ENCODE measurements around the gene CELF2.

CELF2 gene

DNA sequence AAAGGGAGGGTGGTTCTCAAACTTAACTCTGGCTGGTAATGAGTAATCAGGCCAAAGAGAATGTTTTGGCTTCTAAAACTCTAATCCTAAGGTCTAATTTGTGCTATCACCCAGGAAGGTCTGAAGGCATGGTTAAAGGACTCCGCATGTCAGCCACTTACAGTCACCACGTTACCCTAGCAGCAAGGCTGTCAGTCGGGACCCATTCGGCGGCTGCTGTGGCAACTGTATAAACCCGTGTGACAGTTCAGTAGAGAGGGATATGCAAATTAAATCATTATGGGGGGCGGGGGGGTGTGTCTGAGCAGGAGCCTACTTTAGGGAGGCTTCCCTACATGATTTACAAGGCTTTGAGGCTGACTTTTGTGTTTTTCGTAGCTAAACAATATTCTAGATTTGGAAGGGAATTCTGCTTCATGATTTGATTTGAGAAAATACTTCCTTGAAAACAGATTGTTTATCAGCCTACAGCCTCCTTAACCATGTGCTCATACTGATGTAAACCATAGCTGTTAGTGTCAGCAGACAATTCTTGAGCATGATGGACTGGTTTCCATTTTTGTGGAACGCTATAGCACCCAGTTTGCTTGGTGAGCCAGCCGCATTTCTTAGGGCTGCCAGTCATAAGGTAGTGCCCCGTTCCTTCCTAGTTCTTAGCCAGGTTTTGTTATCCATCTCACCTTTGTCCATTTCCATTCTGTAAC is 309.4 kb downstream of the CELF2 start:
- no peak for TF ChIP-seq ZFX (IDR thresholded peaks at IDR 0.05)

GRCh38 chr10:11328264-11329061 is 310.8 kb downstream of the CELF2 start:
- TF ChIP-seq ZFX (IDR thresholded peaks at IDR 0.05): no peak
- TF ChIP-seq, protein P1, sequence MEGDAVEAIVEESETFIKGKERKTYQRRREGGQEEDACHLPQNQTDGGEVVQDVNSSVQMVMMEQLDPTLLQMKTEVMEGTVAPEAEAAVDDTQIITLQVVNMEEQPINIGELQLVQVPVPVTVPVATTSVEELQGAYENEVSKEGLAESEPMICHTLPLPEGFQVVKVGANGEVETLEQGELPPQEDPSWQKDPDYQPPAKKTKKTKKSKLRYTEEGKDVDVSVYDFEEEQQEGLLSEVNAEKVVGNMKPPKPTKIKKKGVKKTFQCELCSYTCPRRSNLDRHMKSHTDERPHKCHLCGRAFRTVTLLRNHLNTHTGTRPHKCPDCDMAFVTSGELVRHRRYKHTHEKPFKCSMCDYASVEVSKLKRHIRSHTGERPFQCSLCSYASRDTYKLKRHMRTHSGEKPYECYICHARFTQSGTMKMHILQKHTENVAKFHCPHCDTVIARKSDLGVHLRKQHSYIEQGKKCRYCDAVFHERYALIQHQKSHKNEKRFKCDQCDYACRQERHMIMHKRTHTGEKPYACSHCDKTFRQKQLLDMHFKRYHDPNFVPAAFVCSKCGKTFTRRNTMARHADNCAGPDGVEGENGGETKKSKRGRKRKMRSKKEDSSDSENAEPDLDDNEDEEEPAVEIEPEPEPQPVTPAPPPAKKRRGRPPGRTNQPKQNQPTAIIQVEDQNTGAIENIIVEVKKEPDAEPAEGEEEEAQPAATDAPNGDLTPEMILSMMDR (conservative IDR thresholded peaks at IDR 0.05): no peak
- H3K27ac ChIP-seq: no peak overlapping the region

More for the DNA sequence above, 309.4 kb downstream of the CELF2 start:
- no peak overlapping the region for H3K27ac ChIP-seq

DNA sequence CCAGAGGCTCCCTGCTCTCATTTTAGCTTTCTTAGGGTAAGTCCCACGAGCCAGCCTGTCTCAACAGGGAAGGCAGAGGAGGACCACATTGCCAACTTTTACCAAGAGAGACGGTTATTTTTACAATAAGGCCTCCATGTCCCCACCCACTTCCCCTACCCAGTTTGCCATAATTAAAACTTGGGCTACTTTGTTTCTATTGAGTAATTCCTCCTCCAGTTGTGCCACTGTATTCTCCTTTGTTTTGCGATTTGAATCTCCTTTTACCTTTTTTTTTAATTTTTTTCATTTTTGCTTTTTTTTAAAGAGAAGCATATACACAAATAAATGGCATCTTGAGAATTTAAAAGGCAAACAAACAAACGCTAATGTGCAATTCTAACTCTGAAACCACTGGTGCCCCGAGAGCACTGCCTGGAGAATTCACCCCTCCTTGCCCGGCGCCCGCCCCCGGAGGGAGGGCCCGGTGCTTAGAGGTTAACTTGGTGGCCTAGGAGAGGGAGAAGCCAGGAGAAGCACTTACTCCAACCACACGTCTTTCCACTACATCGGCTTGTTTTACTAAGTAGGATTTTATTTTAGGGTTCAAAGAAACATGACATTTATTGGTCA is 311.5 kb downstream of the CELF2 start:
- no peak for TF ChIP-seq ZFX (IDR thresholded peaks at IDR 0.05)
- TF ChIP-seq, protein P1 (conservative IDR thresholded peaks at IDR 0.05): no peak
- no peak overlapping the region for H3K27ac ChIP-seq

DNA sequence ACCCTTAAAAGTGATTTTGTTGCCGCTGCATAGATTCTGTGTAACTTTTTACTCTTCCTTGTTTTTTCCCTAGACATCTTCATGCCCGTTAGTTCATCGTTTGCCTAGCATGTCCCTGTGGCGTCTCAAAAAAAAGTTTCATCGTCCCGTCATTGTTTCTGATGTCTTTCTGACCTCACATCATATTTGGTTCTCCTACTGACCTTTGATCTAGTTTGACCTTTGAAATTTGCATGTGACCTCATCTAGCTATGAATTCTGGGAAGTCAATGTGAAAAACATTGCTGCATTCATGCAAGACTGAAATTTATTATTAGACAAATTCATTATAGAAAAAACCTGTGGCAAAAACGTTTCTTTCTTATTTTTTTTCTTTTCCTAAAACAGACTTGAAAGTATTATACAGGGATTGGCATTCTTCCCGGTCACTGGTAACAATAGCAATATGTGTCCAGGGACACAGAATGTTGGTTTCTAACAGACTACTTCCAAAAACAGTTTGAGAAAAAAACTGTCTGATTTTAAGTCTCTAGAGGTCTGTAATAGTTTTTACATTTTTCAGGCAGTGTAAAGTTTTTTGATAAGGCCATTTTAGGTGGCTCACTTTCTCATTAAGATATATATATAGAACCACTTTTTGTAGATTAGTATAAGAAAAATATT is 312.8 kb downstream of the CELF2 start:
- H3K27ac ChIP-seq: no peak overlapping the region
- TF ChIP-seq, protein P1 (conservative IDR thresholded peaks at IDR 0.05): no peak
- no peak for TF ChIP-seq ZFX (IDR thresholded peaks at IDR 0.05)

GRCh38 chr10:11331046-11331577 is 313.4 kb downstream of the CELF2 start:
- no peak overlapping the region for H3K27ac ChIP-seq

DNA sequence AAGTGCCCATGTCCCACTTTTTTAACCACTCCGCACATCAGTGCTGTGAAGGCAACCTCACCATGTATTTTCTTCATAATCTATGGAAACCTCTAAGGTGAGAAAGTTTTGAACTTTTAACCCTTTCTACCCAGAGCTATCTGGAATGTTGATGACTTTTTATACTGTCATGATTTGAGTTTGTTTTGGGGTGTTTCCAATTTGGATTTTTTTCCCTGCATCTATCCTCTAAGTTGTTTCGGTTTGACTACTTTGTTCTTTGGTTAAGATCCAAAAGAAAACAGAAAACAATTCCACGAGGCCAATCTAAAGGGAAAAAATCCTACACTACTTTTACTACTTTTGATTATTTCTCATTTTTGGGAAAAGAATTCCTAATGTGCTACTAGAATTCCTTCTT is 314.1 kb downstream of the CELF2 start:
- no peak overlapping the region for H3K27ac ChIP-seq
- TF ChIP-seq ZFX (IDR thresholded peaks at IDR 0.05): no peak
- TF ChIP-seq, protein P1 (conservative IDR thresholded peaks at IDR 0.05): no peak

More at GRCh38 chr10:11331046-11331577, 313.4 kb downstream of the CELF2 start:
- no peak for TF ChIP-seq ZFX (IDR thresholded peaks at IDR 0.05)
- TF ChIP-seq, protein P1 (conservative IDR thresholded peaks at IDR 0.05): no peak

- no peak overlapping the region for H3K27ac ChIP-seq
- TF ChIP-seq, protein P1 (conservative IDR thresholded peaks at IDR 0.05): no peak
- no peak for TF ChIP-seq ZFX (IDR thresholded peaks at IDR 0.05)
These were observed 315.2 kb downstream of the CELF2 start for GRCh38 chr10:11332846-11333245.
